Kidney (tissue), 14 donors: ENCODE results near the gene NEK8. TPM values are rescaled to one million over a fixed set of nuclear protein-coding genes. Genes with fewer than 3 reads are reported as not detected.

Source experiments
- DNase-seq, 5 donors: peaks; one replicate each; pipeline ENCODE4 v3.0.0-alpha.2; 2013 to 2020
- FAIRE-seq: peaks from 2 replicates; lab custom pipeline; 2012; peaks lifted over from hg19 to GRCh38; lab: Jason Lieb, UNC
- H3K27ac ChIP-seq, 2 donors: one replicate each; pipeline ENCODE4 v1.7.0; 2013; ENCODE audit warnings: low read depth in 2 of 2, low read length in 2 of 2, inconsistent platforms in 1 of 2
- H3K27me3 ChIP-seq: one replicate; pipeline ENCODE4 v1.7.1; 2013; ENCODE audit warnings: low read length, inconsistent platforms; ENCODE audit not compliant: control insufficient read depth, insufficient read depth
- H3K36me3 ChIP-seq, 3 donors: one replicate each; pipeline versions ENCODE4 v1.7.0 to v1.7.1; 2013; ENCODE audit warnings: low read length in 3 of 3, control low read depth in 1 of 3, inconsistent platforms in 1 of 3; ENCODE audit not compliant: insufficient read depth in 3 of 3, control insufficient read depth in 2 of 3
- H3K4me1 ChIP-seq, 3 donors: one replicate each; pipeline versions ENCODE4 v1.7.0 to v1.7.1; 2013; ENCODE audit warnings: low read length in 3 of 3, inconsistent platforms in 1 of 3, low read depth in 1 of 3; ENCODE audit not compliant: control insufficient read depth in 2 of 3, insufficient read depth in 2 of 3
- H3K4me3 ChIP-seq, 3 donors: one replicate each; pipeline versions ENCODE4 v1.7.0 to v1.8.1; 2013; ENCODE audit warnings: low read length in 3 of 3, control low read depth in 1 of 3, inconsistent platforms in 1 of 3
- H3K9ac ChIP-seq, 3 donors: one replicate each; pipeline versions ENCODE4 v1.7.0 to v1.7.1; 2013; ENCODE audit warnings: low read length in 3 of 3, control low read depth in 1 of 3, inconsistent platforms in 1 of 3
- H3K9me3 ChIP-seq, 3 donors: one replicate each; pipeline versions ENCODE4 v1.7.0 to v1.7.1; 2013; ENCODE audit warnings: low read length in 3 of 3, control low read depth in 1 of 3, inconsistent platforms in 1 of 3; ENCODE audit not compliant: control insufficient read depth in 2 of 3, insufficient read depth in 1 of 3
- CTCF ChIP-seq: IDR thresholded peaks from 3 replicates; pipeline ENCODE4 v1.5.1; 2012; ENCODE audit warnings: mild to moderate bottlenecking, moderate library complexity, borderline replicate concordance; ENCODE audit not compliant: insufficient read depth; ENCODE audit errors: extremely low read depth
- intact Hi-C: fragments of 100-400 bp; cut with DNase I; formaldehyde crosslinking; loops from one replicate; pipeline ENCODE4 v1.11.1; 2022
- polyA plus RNA-seq: library from polyadenylated mRNA; stranded (reverse); fragments of 350-450 nt; fragmentation: Illumina TruSeq; extraction: RNeasy Lipid Tissue Mini Kit (QIAGEN cat#74804); gene quantifications from one replicate; pipeline ENCODE4 v1.2.3, GENCODE V29; 2014; ENCODE audit warnings: low read depth, low replicate concordance; ENCODE audit not compliant: insufficient read depth
- total RNA-seq: library from RNA; stranded (reverse); fragmentation: NEBNext Ultra II Directional; extraction: Animal tissue kit (Norgen Biotek cat#: 25700); gene quantifications from one replicate; pipeline ENCODE4 v1.2.1, GENCODE V29; 2021
- donor health status: control.
- donor health status: control.
- donor health status: control.
- donor health status: control.
- donor health status: control.
- donor health status: DM: yes; HTN: yes; CAD: no.
- donor health status: Normal renal cell carcinoma (clear cell type).

NEK8 gene
- total and polyA plus RNA-seq, 2 donors from 2014 or later, result 4.7 to 20.6 TPM

- intact Hi-C loops, result no loop called here
- Histone ChIP-seq H3K27me3 (no peaks in the 10 kb centered on the region), H3K9ac (no peak overlapping the region), H3K4me3 (no peak overlapping the region), H3K9me3 (no peaks in the 10 kb centered on the region), H3K4me1 (peaks cover 0 to 4% (median under 1%) of the 10 kb centered on the region in 3 donors), H3K36me3 (peaks cover 2 to 42% (median 41%) of the 10 kb centered on the region in 3 donors), H3K27ac (no peak overlapping the region)
- FAIRE-seq (no peak), DNase-seq (no peak)
- TF ChIP-seq CTCF, result no peak
Measured at GRCh38 chr17:28703552-28704218, 24.9 kb upstream of the NEK8 start.

- H3K36me3 ChIP-seq, result peaks cover 0 to 36% (median 34%) of the 10 kb centered on the region in 3 donors
- H3K4me1 ChIP-seq, result no peaks in the 10 kb centered on the region
- no peaks in the 10 kb centered on the region for H3K27me3 ChIP-seq
- no peak overlapping the region for H3K4me3 ChIP-seq
- TF ChIP-seq CTCF, result no peak
- FAIRE-seq (no peak), DNase-seq (no peak)
- H3K9ac ChIP-seq, result no peak overlapping the region
- H3K9me3 ChIP-seq, result no peaks in the 10 kb centered on the region
- no peak overlapping the region for H3K27ac ChIP-seq
- intact Hi-C loops, result no loop called here
Measured at GRCh38 chr17:28704219-28704858, 24.2 kb upstream of the NEK8 start.

- Histone ChIP-seq H3K4me1 (no peaks in the 10 kb centered on the region), H3K27ac (no peak overlapping the region), H3K9me3 (no peaks in the 10 kb centered on the region), H3K27me3 (no peaks in the 10 kb centered on the region), H3K36me3 (peaks cover 0 to 28% (median 26%) of the 10 kb centered on the region in 3 donors), H3K4me3 (no peak overlapping the region), H3K9ac (no peak overlapping the region)
- no peak for FAIRE-seq
- DNase-seq, result no peak
- intact Hi-C loops, result no loop called here
- TF ChIP-seq CTCF, result no peak
Measured at GRCh38 chr17:28705074-28705659, 23.4 kb upstream of the NEK8 start.
